HG03571 (cell line): ENCODE results near the gene COL5A1.

Experiments
- ATAC-seq: cut with Tn5 transposase; IDR thresholded peaks from one replicate; pipeline ENCODE4 v1.9.1; 2021; ENCODE audit not compliant: unreplicated experiment

Gene COL5A1

GRCh38 chr9:134606951-134607731 lies 34.5 kb upstream of the COL5A1 start:
- ATAC-seq, result no peak

- ATAC-seq, result no peak
Measured at GRCh38 chr9:134607971-134608370, 33.6 kb upstream of the COL5A1 start.

- ATAC-seq, result no peak
Measured at GRCh38 chr9:134611046-134611445, 30.6 kb upstream of the COL5A1 start.

GRCh38 chr9:134612309-134612708 lies 29.3 kb upstream of the COL5A1 start:
- ATAC-seq, result no peak

GRCh38 chr9:134612715-134613114 lies 28.9 kb upstream of the COL5A1 start:
- no peak for ATAC-seq

GRCh38 chr9:134614256-134614655 lies 27.3 kb upstream of the COL5A1 start:
- ATAC-seq, result no peak

GRCh38 chr9:134616341-134616740 lies 25.3 kb upstream of the COL5A1 start:
- no peak for ATAC-seq

GRCh38 chr9:134617246-134617645 lies 24.4 kb upstream of the COL5A1 start:
- ATAC-seq, result no peak

GRCh38 chr9:134617836-134618162 lies 23.8 kb upstream of the COL5A1 start:
- ATAC-seq, result no peak

GRCh38 chr9:134618163-134618832 lies 23.3 kb upstream of the COL5A1 start:
- ATAC-seq, result no peak

GRCh38 chr9:134618833-134619447 lies 22.7 kb upstream of the COL5A1 start:
- ATAC-seq, result no peak

GRCh38 chr9:134619448-134619982 lies 22.1 kb upstream of the COL5A1 start:
- no peak for ATAC-seq

- no peak for ATAC-seq
Measured at GRCh38 chr9:134619983-134620661, 21.5 kb upstream of the COL5A1 start.

GRCh38 chr9:134620751-134621557 lies 20.6 kb upstream of the COL5A1 start:
- no peak for ATAC-seq

- no peak for ATAC-seq
Measured at GRCh38 chr9:134621558-134622110, 20.0 kb upstream of the COL5A1 start.

- no peak for ATAC-seq
Measured at GRCh38 chr9:134622896-134623257, 18.7 kb upstream of the COL5A1 start.

GRCh38 chr9:134623258-134624066 lies 18.1 kb upstream of the COL5A1 start:
- ATAC-seq, result no peak

- ATAC-seq, result no peak
Measured at GRCh38 chr9:134624137-134624591, 17.4 kb upstream of the COL5A1 start.

GRCh38 chr9:134624621-134625181 lies 16.9 kb upstream of the COL5A1 start:
- ATAC-seq, result no peak
